ENCODE measurements around the gene RAD9A.
"Not testable (repeated sequence)": the region's sequence is repeated elsewhere in the genome, so short reads cannot be mapped to it uniquely, and the experiment has no call there.

RAD9A gene

DNA sequence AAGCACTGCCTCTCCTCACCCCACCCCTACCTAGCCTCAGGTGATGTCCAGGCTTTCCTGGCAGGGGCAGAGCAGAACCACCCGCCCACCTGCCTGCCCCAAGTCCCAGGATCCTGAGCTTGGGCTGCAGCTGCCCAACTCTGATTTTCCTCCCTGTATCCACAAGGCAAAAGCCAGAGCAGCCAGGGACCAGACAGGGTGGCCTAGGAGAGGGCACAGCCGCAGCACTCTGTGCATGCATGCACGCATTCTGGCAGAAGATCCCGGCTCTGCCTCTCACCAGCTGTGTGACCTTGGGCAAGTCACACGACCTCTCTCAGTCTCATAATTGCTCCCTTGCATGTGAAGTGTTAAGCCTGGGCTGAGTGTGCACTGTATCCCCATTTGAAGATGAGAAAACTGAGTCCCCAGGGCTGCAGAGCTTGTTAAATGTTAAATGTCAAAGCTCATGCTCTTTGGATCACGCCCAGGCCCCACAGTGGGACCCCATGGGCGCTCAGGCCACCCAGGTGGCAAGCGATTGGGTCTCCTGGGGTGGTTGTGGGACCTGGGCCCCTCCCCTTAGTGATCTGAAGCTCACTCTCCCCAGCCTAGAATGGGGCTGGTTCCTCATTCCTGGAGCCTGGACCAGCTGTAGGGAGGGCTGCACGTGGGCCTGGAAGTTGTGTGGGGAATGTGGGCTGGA is 20.9 kb downstream of the RAD9A start:
- intact Hi-C loops (cut with DNase I) = no loop called here

DNA sequence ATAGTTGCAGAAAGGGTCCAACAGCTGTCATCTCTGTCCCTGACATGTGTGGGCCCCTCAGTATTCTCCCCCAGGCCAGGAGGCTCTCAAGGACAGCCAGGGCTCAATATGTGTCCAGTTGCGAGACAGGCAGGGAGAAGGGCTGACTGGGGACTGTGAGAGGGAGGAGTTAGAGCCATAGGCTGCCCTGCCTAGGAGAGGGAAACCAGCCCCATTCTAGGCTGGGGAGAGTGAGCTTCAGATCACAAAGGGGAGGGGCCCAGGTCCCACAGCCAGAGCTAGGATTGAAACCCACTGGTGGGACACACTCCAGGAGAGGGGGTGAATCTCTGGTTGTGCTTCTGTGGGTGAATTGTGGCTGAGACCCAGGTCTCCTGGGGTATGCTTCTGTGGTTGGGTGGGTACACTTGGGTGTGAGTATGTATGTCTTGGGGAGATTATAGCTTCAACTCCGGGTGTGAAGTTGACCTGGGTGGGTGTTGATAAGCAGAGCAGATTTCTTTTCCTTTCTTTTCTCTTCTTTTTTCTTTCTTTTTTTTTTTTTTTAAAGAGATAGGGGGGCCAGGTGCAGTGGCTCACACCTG is 21.6 kb downstream of the RAD9A start:
- peak in 2 of 42 donors; percentile 3 to 40 for DNase-seq
- intact Hi-C loops (cut with DNase I) = no loop called here

More for the DNA sequence above, 20.9 kb downstream of the RAD9A start:
- no peak for DNase-seq

DNA sequence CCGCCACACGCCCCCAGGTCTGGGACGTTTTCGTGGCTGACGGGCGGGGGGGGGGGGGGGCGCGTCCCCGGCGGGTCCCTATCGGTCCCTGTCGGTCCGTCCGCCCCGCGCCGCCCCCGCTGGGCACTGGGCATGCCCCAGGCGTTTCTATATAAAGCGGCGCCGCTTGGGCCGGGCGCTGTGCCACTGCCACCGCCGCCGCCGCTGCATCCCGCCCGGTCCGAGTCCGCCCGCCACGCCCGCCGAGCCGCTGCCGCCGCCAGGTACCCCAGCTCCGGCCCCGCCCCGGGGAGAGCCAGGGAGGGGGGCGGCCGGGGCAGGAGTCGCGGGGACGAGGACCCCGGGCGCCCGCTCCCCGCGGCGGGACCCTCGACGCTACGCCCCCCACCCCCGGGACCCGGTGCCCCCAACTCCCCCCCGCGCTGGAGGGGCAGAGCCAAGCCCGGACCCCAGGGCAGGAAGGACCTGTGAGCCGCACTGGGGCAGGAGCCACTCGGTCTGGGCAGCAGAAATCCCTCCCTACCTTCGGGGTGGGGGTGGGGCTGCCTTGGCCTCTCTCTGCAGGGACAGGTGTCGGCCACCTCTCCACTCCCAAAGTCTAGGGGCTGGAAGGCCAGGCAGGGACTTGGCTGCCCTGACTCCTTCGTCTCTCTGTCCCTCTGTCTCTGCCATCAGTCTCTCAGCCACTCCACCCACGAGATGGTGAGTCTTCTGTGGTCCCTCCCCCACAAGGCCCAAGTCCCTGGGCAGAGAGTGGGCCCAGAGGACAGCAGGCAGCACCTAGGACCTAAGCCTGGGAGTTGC is 23.9 kb downstream of the RAD9A start, which contains the start of gene CARNS1:
Gene CARNS1 (plus strand): TSS at position 178 of the 804 bp plus-strand sequence. CDS start 522 bp downstream, at position 700.
- DNase-seq = peak in 35 of 42 donors; percentile 55 to 91 (median 76)
- intact Hi-C loops (cut with DNase I) = no loop called here

DNA sequence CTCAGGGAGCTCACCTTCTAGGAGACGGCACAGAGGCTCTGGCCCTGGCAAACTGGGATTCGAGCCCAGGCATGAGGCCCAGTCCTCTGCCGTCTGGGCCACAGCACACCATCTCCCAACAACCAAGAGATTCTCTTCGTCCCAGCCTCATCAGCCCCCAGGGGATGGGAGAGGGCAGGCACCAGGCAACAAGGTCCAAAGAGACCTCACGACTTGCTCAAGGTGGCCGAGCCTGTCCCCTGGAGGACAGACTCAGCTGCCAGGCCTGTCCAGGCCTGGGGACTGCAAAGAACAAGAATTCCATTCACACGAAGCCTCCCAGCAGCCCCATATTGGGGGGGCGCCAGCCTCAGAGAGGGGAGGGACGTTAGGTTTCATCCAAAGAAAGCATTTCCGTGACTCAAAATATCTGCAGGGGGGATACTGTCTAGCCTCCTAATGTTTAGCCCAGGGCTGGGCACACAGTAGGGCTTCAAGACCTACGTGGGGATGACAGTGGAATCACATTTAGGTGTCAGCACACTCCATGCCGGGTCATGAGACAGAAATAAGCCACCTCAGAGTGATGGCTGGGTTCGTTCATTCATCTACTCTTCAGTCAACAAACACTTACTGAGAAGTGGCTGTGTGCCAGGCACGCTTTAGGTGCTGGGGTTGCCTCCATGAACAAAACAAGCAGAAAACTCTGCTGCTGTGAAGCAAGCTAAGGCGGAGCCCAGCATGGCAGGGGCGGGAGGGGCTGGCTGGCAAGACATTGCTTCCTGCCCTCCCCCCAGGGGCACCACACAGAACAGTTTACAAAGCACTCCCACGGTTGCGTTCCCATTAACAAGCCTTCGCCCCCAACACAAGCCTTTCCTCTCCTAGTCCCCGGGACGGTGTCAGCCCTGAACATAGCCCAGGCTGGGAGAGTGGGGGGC is 24.9 kb downstream of the RAD9A start:
- peak in 8 of 42 donors; percentile 42 to 76 (median 62) for DNase-seq
- intact Hi-C loops (cut with DNase I) = no loop called here

DNA sequence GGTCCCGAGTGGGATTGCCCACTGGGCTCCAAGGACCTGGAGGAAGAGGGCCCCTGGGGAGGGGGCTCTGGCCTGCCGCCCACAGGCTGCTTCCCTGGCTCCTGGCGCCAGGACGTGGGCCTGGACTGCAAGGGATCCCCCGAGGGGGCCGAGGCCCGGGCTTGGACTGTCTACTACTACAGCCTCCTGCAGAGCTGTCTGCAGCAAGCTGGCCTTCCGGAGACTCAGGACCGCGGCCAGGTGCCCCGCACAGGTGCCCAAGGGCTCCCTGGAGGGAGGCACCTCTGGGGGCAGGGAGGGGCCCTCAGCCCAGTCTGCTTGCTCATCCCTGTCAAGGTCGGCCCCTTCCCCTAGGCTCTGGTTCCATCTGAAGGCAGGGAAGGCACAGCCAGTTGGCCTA is 25.6 kb downstream of the RAD9A start:
- DNase-seq = peak in 1 of 42 donors; percentile 3
- intact Hi-C loops (cut with DNase I) = no loop called here

DNA sequence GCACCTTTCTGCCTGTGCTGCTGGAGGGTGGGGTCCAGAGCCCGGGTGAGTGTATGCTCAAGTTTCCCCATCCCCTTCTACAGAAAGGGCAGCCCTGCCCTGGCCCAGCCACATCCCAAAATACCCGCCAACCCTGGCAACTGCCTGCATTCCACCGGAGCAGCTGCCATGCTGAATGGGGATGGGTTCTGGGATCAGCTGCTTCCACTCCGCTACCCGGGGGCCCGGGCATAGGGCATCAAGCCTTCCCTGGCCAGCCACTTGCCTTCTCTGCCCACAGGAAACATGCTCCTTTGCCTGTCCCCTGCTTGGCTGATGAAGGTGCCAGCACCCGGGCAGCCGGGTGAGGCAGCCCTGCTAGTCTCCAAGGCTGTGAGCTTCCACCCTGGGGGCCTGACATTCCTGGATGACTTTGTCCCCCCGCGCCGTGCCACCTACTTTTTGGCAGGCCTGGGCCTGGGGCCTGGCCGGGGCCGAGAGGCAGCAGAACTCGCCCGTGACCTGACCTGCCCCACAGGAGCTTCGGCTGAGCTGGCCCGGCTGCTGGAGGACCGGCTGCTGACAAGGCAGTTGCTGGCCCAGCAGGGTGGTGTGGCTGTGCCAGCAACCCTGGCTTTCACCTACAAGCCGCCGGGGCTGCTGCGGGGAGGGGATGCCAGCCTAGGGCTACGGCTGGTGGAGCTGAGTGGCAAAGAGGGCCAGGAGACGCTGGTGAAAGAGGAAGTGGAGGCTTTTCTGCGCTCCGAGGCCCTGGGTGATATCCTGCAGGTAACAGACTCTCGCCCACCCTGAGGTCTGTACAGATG is 26.9 kb downstream of the RAD9A start:
- peak in 2 of 42 donors; percentile 5 to 42 for DNase-seq
- intact Hi-C loops (cut with DNase I) = no loop called here

DNA sequence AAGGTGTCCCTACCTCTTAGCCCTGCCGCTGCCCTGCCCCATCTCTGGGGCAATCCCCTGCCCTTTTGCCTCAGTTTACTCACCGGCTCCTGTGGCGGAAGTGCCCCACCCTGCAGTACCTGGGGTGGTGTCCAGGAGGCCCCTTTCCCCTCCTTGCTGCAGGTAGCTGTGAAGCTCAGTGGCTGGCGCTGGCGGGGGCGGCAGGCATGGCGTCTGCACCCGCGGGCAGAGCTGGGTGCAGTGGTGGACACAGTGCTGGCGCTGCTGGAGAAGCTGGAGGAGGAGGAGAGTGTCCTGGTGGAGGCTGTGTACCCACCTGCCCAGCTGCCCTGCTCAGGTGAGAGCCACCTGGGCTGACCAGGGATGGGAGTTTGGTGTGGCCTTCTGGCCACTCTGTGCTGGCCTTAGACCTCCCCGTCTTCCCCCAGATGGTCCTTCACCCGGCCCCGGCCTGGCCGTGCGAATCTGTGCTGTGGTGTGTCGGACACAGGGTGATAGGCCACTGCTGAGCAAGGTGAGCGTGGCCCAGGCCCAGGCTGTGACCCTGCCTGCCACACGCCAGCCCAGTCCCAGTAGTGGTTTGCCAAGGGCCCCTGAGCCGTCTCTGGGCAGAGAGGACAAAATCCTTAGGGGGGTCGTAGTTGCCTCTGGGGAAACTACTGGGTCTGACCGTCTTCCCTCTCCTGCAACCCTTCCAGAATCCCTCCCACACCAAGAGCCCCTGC is 27.7 kb downstream of the RAD9A start:
- intact Hi-C loops (cut with DNase I) = no loop called here
- no peak for DNase-seq

DNA sequence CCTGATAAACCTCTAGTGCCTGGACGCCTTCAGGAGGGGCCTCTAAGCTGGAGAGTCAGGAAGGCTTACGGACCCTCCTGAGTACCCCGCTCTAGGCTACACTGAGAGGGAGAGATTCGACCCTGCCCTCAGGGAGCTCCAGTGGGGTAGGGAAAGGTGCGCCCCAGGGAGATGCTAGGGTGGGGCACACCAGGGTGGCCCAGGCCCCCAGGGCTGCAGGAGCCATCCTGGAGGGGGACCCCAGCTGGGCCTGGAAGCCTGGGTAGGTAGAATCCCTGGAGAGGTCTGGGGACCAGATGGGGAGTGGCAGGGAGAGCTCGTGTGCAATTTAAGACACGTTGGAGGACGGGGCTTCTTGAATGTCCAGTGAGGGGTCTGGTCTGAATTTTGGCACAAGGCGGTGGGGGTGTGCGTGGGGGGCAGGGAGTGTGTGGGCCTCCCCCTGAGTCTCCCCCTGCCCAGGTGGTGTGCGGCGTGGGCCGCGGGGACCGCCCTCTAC is 28.4 kb downstream of the RAD9A start:
- intact Hi-C loops (cut with DNase I) = no loop called here
- DNase-seq = peak in 1 of 42 donors; percentile 3

DNA sequence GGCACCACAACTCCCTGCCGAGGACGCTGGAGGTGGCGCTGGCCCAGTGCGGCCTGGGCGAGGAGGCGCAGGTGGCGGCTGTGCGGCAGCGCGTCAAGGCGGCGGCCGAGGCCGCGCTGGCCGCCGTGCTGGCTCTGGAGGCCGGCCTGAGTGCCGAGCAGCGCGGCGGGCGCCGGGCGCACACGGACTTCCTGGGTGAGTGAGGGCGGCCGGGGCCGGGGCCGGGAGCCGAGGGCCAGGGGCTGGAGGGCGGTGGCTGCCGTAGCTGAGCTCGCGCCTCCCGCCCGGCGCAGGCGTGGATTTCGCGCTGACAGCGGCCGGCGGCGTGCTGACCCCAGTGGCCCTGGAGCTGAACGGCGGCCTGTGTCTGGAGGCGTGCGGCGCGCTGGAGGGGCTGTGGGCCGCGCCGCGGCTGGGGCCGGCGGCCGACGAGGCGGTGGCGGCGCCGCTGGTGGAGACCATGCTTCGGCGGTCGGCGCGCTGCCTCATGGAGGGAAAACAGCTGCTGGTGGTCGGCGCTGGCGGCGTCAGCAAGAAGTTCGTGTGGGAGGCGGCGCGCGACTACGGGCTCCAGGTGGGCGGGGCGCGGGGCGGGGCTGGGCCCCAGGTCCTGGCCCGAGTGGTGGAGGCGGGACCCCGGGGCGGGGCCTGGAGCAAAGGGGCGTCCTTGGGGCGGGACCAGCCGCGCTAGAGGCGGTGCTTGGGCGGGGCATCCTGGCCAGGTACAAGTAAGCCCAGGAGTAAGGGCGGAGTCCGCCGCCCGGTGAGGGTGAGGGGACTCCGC is 29.1 kb downstream of the RAD9A start:
- intact Hi-C loops (cut with DNase I) = no loop called here
- peak; percentile 88 to 99 (median 96) for DNase-seq

DNA sequence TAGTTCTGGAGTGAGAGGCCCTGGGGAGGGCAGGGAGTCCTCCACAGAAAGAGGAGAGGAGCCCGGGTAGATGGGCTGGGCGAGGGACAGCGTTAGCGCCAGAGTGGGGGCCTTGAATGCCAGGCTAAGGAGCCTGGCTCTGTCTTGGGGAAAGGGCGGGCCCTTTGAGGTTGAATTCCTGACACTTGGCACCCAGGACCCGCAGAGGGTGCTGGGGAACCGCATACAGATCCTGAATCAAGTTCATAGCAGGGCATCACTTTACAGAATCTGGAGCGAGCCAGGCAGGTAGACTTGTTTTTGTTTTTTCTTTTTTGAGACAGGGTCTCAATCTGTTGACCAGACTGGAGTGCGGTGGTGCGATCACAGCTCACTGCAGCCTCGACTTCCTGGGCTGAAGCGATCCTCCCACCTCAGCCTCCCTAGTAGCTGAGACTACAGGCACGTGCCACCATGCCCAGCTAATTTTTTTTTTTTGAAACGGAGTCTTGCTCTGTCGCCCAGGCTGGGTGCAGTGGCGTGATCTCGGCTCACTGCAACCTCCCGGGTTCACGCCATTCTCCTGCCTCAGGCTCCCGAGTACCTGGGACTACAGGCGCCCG is 29.7 kb downstream of the RAD9A start:
- intact Hi-C loops (cut with DNase I) = no loop called here
- no peak for DNase-seq

DNA sequence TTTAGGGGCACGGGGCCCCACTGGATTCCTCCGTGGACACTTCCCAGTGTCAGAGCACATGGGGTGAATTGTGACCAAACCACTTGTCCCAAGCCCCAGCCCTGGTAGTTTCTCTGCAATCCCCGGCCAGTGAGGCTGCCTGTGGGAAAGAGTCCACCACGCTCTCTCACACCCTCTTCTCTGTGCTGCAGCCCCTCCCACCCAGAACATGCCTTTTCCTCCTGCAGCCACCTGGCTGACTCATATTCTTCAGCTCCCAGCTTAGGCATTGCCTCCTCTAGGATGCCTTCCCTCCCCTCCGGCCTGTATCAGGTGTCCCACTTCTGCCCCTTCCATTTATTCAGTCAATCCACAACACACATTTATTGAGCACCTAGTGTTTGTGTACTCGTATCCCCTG is 31.1 kb downstream of the RAD9A start:
- DNase-seq = no peak
- intact Hi-C loops (cut with DNase I) = no loop called here

DNA sequence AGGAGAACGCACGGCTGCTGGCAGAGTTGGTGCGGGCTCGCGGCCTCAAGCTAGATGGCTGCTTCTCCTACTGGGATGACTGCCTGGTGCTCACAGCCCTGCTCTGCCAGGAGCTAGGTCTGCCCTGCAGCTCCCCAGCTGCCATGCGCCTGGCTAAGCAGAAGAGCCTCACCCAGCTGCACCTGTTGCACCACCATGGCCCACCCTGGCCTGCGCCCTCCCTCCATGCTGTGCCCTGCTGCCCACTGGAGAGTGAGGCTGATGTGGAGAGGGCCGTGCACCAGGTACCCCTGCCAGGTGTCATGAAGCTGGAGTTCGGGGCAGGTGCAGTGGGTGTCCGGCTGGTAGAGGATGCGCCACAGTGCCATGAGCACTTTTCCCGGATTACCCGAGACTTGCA is 31.7 kb downstream of the RAD9A start:
- intact Hi-C loops (cut with DNase I) = no loop called here
- no peak for DNase-seq

DNA sequence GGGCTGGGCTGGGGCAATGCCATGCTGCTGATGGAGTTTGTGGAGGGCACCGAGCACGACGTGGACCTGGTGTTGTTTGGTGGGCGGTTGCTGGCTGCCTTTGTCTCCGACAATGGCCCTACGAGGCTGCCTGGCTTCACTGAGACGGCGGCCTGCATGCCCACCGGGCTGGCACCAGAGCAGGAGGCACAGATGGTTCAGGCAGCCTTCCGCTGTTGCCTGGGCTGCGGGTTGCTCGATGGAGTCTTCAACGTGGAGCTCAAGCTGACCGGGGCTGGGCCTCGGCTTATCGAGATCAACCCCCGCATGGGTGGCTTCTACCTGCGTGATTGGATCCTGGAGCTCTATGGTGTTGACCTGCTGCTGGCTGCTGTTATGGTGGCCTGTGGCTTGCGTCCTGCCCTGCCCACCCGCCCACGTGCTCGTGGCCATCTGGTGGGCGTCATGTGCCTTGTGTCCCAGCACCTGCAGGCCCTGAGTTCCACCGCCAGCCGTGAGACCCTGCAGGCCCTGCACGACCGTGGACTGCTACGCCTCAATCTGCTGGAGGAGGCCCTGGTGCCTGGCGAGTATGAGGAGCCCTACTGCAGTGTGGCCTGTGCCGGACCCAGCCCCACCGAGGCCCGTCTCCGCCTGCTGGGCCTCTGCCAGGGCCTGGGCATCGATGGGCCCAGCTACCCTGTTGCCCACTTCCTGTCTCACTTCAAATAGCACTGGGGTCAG is 32.3 kb downstream of the RAD9A start:
- intact Hi-C loops (cut with DNase I) = no loop called here
- peak in 1 of 42 donors; percentile 36 for DNase-seq

DNA sequence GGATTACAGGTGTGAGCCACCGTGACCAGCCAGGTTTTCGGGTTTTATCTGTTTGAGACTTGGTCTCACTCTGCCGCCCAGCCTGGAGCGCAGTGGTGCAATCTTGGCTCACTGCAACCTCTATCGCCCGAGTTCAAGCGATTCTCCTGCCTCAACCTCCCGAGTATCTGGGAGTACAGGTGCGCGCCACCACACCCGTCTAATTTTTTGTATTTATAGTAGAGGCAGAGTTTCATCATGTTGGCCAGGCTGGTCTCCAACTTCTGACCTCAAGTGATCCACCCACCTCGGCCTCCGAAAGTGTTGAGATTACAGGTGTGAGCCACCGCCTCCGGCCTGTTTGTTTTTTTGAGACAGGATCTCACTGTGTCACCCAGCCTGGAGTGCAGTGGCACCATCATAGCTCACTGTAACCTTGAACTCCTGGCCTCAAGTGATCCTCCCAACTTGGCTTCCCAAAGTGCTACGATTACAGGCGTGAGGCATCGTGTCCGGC is 35.6 kb downstream of the RAD9A start:
- peak in 2 of 42 donors; percentile 24 to 36 for DNase-seq
- intact Hi-C loops (cut with DNase I) = not testable (repeated sequence)
